Right atrium auricular region (tissue), 2 donors: ENCODE measurements around the gene SLC6A17. TPM values are rescaled to one million over a fixed set of nuclear protein-coding genes. Genes with fewer than 3 reads are reported as not detected.

Experiments
- DNase-seq: peaks from one replicate; pipeline ENCODE4 v3.0.0-alpha.2; 2019; ENCODE audit warnings: low spot score
- H3K27ac ChIP-seq, 2 donors: fragments of 200-600 bp; sonication (generic); 1 replicate in 1 of 2; 2 replicates in 1 of 2; pipeline ENCODE4 v1.5.1; 2016 to 2019
- H3K27me3 ChIP-seq, 2 donors: fragments of 200-600 bp; sonication (generic); one replicate each; pipeline versions ENCODE4 v1.5.1 to v1.6.0; 2017 to 2019
- H3K36me3 ChIP-seq: fragments of 200-600 bp; sonication (generic); one replicate; pipeline ENCODE4 v1.5.1; 2016
- H3K4me1 ChIP-seq, 2 donors: fragments of 200-600 bp; sonication (generic); one replicate each; pipeline versions ENCODE4 v1.5.1 to v1.6.0; 2017 to 2019
- H3K4me3 ChIP-seq, 2 donors: fragments of 200-600 bp; sonication (generic); 1 replicate in 1 of 2; 2 replicates in 1 of 2; pipeline ENCODE4 v1.5.1; 2017 to 2019; ENCODE audit warnings: mild to moderate bottlenecking in 1 of 2, moderate library complexity in 1 of 2
- H3K9me3 ChIP-seq, 2 donors: fragments of 200-600 bp; sonication (generic); one replicate each; pipeline ENCODE4 v1.5.1; 2019
- total RNA-seq, 2 donors: library from RNA; depleted of rRNA; stranded (reverse); fragments of >200 nt; gene quantifications; one replicate each; pipeline ENCODE4 v1.1.0, GENCODE V29; 2016
- TF ChIP-seq, protein P1 (sequence below), 2 donors: fragments of 200-600 bp; sonication (generic); IDR thresholded peaks; one replicate each; pipeline ENCODE4 v1.5.1; 2019; ENCODE audit warnings: antibody characterized with exemption in 2 of 2

Gene SLC6A17
- not detected for total RNA-seq

- TF ChIP-seq, protein P1, sequence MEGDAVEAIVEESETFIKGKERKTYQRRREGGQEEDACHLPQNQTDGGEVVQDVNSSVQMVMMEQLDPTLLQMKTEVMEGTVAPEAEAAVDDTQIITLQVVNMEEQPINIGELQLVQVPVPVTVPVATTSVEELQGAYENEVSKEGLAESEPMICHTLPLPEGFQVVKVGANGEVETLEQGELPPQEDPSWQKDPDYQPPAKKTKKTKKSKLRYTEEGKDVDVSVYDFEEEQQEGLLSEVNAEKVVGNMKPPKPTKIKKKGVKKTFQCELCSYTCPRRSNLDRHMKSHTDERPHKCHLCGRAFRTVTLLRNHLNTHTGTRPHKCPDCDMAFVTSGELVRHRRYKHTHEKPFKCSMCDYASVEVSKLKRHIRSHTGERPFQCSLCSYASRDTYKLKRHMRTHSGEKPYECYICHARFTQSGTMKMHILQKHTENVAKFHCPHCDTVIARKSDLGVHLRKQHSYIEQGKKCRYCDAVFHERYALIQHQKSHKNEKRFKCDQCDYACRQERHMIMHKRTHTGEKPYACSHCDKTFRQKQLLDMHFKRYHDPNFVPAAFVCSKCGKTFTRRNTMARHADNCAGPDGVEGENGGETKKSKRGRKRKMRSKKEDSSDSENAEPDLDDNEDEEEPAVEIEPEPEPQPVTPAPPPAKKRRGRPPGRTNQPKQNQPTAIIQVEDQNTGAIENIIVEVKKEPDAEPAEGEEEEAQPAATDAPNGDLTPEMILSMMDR (IDR thresholded peaks at IDR 0.05), result no peak
- Histone ChIP-seq H3K27me3 (peaks cover 5 to 12% of the 10 kb centered on the region in 2 donors), H3K9me3 (no peaks in the 10 kb centered on the region), H3K4me1 (peaks cover 0 to 14% of the 10 kb centered on the region in 2 donors), H3K27ac (no peak within 1 kb of the TSS), H3K36me3 (no peaks in the 10 kb centered on the region), H3K4me3 (peak within 1 kb of the TSS in 1 of 2 donors; percentile 35)
- DNase-seq, result no peak
Observed at GRCh38 chr1:110150330-110151174, at the start of gene SLC6A17. SLC6A17 (plus strand) TSS chr1:110150494; CDS start chr1:110166930, 16,436 bp downstream.

- TF ChIP-seq, protein P1 (IDR thresholded peaks at IDR 0.05), result no peak
- Histone ChIP-seq H3K27me3 (no peaks in the 10 kb centered on the region), H3K36me3 (no peaks in the 10 kb centered on the region), H3K4me3 (no peak overlapping the region), H3K9me3 (no peaks in the 10 kb centered on the region), H3K4me1 (no peaks in the 10 kb centered on the region), H3K27ac (no peak overlapping the region)
- DNase-seq, result no peak
Observed at GRCh38 chr1:110102081-110102480, 48.2 kb upstream of the SLC6A17 start.

DNA sequence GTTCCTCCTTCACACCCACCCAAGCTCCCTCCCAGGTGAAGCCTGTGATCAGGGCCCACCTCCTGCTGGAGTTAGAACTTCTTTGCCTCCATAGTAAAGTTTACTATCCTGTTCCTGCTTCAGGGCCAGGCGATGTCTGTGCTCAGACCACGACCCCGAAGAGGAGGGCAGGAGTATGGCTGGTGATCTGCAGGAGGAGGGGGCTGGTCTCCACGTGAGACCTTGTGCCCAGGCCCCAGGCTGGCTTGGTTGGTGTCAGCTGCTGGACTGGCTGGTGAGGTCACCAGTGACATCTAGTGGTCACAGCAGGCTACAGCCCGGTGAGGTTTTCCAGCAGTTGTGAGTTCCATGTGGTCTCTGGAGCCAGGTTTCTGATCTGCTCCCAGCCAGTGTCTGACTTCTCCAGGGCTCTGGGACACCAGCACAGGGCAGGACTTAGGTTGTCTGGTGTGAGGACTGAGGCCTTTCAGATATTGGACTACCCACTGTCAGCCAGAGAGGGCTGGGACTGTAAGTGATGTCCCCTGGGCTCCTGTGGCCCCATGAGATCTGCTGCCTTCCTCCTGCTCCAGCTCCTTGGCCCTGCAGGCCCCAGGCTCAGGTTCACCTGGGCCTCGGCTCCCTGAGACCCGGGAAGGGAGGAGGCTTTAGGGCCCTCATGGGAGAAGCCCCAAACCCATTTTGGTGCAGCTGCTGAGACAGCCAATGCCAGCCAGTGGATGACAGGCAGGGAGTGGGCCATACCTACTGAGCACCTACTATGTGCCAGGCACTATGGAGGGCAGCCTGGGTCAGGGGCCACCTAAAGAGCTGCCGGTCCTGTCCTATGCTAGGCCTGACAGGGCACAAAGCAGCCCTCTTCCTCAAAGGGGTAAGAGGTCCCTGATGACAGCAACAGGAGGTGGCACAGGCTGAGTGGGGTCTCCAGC is 44.0 kb upstream of the SLC6A17 start:
- peak; percentile 70 for DNase-seq

GRCh38 chr1:110107867-110108469 is 42.3 kb upstream of the SLC6A17 start:
- Histone ChIP-seq H3K27ac (no peak overlapping the region), H3K27me3 (no peaks in the 10 kb centered on the region), H3K36me3 (no peaks in the 10 kb centered on the region), H3K4me3 (no peak overlapping the region), H3K9me3 (no peaks in the 10 kb centered on the region), H3K4me1 (no peaks in the 10 kb centered on the region)
- DNase-seq, result no peak
- TF ChIP-seq, protein P1 (IDR thresholded peaks at IDR 0.05), result no peak

More for the DNA sequence above, 44.0 kb upstream of the SLC6A17 start:
- Histone ChIP-seq H3K9me3 (no peaks in the 10 kb centered on the region), H3K27ac (no peak overlapping the region), H3K36me3 (no peaks in the 10 kb centered on the region), H3K4me3 (no peak overlapping the region), H3K27me3 (no peaks in the 10 kb centered on the region), H3K4me1 (no peaks in the 10 kb centered on the region)
- TF ChIP-seq, protein P1 (IDR thresholded peaks at IDR 0.05), result peak; percentile 91 to 93

- TF ChIP-seq, protein P1 (IDR thresholded peaks at IDR 0.05), result no peak
- no peaks in the 10 kb centered on the region for H3K36me3 ChIP-seq
- no peaks in the 10 kb centered on the region for H3K4me1 ChIP-seq
- no peak for DNase-seq
- H3K27me3 ChIP-seq, result no peaks in the 10 kb centered on the region
- H3K27ac ChIP-seq, result no peak overlapping the region
- no peaks in the 10 kb centered on the region for H3K9me3 ChIP-seq
- H3K4me3 ChIP-seq, result no peak overlapping the region
Observed at GRCh38 chr1:110111081-110111480, 39.2 kb upstream of the SLC6A17 start.
